Caco-2 (cell line): Measurements from ENCODE around the gene CTIF. TPM values are rescaled to one million over a fixed set of nuclear protein-coding genes. Genes with fewer than 3 reads are reported as not detected.

Source experiments
- BruUV-seq: library from RNA; stranded (reverse); fragments of 400-500 nt; replicated peaks from 2 replicates; lab custom pipeline; 2021; lab: Mats Ljungman, UMichigan
- CTCF ChIA-PET: fragments of 300-600 bp; sonication (Branson Sonifier 250); formaldehyde crosslinking; loops from one replicate; lab custom pipeline; 2022; ENCODE audit warnings: antibody characterized with exemption; lab: Charles Lee
- POLR2A ChIA-PET: fragments of 300-600 bp; sonication (Branson Sonifier 250); formaldehyde crosslinking; loops from one replicate; lab custom pipeline; 2022; ENCODE audit warnings: antibody characterized with exemption; lab: Charles Lee
- DNase-seq, 2 experiments: peaks; one replicate each; pipeline versions ENCODE4 v3.0.0 to v3.0.0-alpha.2; 2020 to 2022
- H3K27me3 ChIP-seq: replicated peaks from 2 replicates; pipeline ENCODE4 v1.6.0; 2011; ENCODE audit warnings: low read length; ENCODE audit not compliant: control insufficient read depth, insufficient read depth
- H3K36me3 ChIP-seq: 2 replicates; pipeline ENCODE4 v1.5.1; 2011; ENCODE audit warnings: low read length; ENCODE audit not compliant: control insufficient read depth, insufficient read depth
- H3K4me1 ChIP-seq: fragments of 250-450 bp; sonication (Bioruptor Pico); 2 replicates; pipeline ENCODE4 v1.5.1; 2020; ENCODE audit warnings: mild to moderate bottlenecking
- H3K4me3 ChIP-seq: 2 replicates; pipeline ENCODE4 v1.5.1; 2011; ENCODE audit warnings: low read depth, mild to moderate bottlenecking, control low read depth, low read length
- H3K9me3 ChIP-seq: fragments of 250-450 bp; sonication (Bioruptor Pico); 2 replicates; pipeline ENCODE4 v1.5.1; 2020; ENCODE audit warnings: mild to moderate bottlenecking, moderate library complexity
- H3K27ac Mint-ChIP-seq: one replicate; pipeline ENCODE4 v1.8.0; 2022; ENCODE audit warnings: mixed read lengths; ENCODE audit not compliant: unreplicated experiment
- H3K27me3 Mint-ChIP-seq: one replicate; pipeline ENCODE4 v1.8.0; 2022; ENCODE audit warnings: mixed read lengths; ENCODE audit not compliant: insufficient read depth, unreplicated experiment
- H3K36me3 Mint-ChIP-seq: one replicate; pipeline ENCODE4 v1.8.0; 2022; ENCODE audit warnings: mild to moderate bottlenecking, mixed read lengths; ENCODE audit not compliant: insufficient read depth, unreplicated experiment
- H3K4me1 Mint-ChIP-seq: one replicate; pipeline ENCODE4 v1.8.0; 2022; ENCODE audit warnings: low read depth, mixed read lengths; ENCODE audit not compliant: unreplicated experiment
- H3K4me3 Mint-ChIP-seq: one replicate; pipeline ENCODE4 v1.8.0; 2022; ENCODE audit warnings: mild to moderate bottlenecking, moderate library complexity, mixed read lengths; ENCODE audit not compliant: unreplicated experiment
- H3K9me3 Mint-ChIP-seq: one replicate; pipeline ENCODE4 v1.8.0; 2022; ENCODE audit warnings: mixed read lengths; ENCODE audit not compliant: unreplicated experiment
- CTCF ChIP-seq, 2 experiments: fragments of 200-600 bp in 1 of 2; IDR thresholded peaks; 1 replicate in 1 of 2; 2 replicates in 1 of 2; pipeline versions ENCODE4 v1.5.1 to v1.8.0; 2011 to 2022; ENCODE audit warnings: antibody characterized with exemption in 1 of 2, control low read depth in 1 of 2, inconsistent platforms in 1 of 2, low read depth in 1 of 2, low read length in 1 of 2, mild to moderate bottlenecking in 1 of 2, moderate library complexity in 1 of 2; ENCODE audit not compliant: insufficient read depth in 1 of 2, severe bottlenecking in 1 of 2, unreplicated experiment in 1 of 2
- intact Hi-C: fragments of 100-400 bp; cut with micrococcal nuclease; formaldehyde crosslinking; loops from one replicate; pipeline ENCODE4 v1.10.0; 2022; ENCODE audit not compliant: unreplicated experiment
- total RNA-seq: library from RNA; stranded (reverse); gene quantifications from 2 replicates; pipeline ENCODE4 v1.2.3, GENCODE V29; 2022

CTIF gene
- total RNA-seq, 1 experiment from 2014 or later: 19.9 TPM

- BruUV-seq: no TSS peak
- Mint-ChIP-seq H3K4me3 (no peak overlapping the region), H3K4me1 (no peaks in the 10 kb centered on the region), H3K36me3 (no peaks in the 10 kb centered on the region), H3K9me3 (no peaks in the 10 kb centered on the region), H3K27ac (no peak overlapping the region), H3K27me3 (no peaks in the 10 kb centered on the region)
- Histone ChIP-seq H3K36me3 (no peaks in the 10 kb centered on the region), H3K27me3 (no peaks in the 10 kb centered on the region), H3K4me1 (no peaks in the 10 kb centered on the region), H3K4me3 (no peak overlapping the region), H3K9me3 (no peaks in the 10 kb centered on the region)
- intact Hi-C loops: no loop called here
- no peak for DNase-seq
- TF ChIP-seq CTCF (IDR thresholded peaks at IDR 0.05; ENCODE audit: insufficient read depth in 1 of 2, low read depth in 1 of 2, low read length in 1 of 2, severe bottlenecking in 1 of 2, unreplicated experiment in 1 of 2): no peak
- CTCF ChIA-PET: no interaction called here
- POLR2A ChIA-PET: no interaction called here
Observed at GRCh38 chr18:48709371-48710062, 170.7 kb downstream of the CTIF start.

GRCh38 chr18:48711651-48712486, 173.0 kb downstream of the CTIF start:
- no peaks in the 10 kb centered on the region for H3K9me3 Mint-ChIP-seq

More at GRCh38 chr18:48711651-48712486, 173.0 kb downstream of the CTIF start:
- Mint-ChIP-seq H3K36me3 (no peaks in the 10 kb centered on the region), H3K27ac (no peak overlapping the region), H3K4me3 (no peak overlapping the region), H3K4me1 (no peaks in the 10 kb centered on the region), H3K27me3 (no peaks in the 10 kb centered on the region)
- H3K36me3 ChIP-seq: no peaks in the 10 kb centered on the region
- no peaks in the 10 kb centered on the region for H3K9me3 ChIP-seq
- H3K4me3 ChIP-seq: no peak overlapping the region
- peak in 1 of 2 experiments; percentile 22 for DNase-seq
- BruUV-seq: no TSS peak
- no peaks in the 10 kb centered on the region for H3K27me3 ChIP-seq
- no peaks in the 10 kb centered on the region for H3K4me1 ChIP-seq
- intact Hi-C loops: no loop called here
- peak; percentile 23 to 47 for TF ChIP-seq CTCF (IDR thresholded peaks at IDR 0.05; ENCODE audit: insufficient read depth in 1 of 2, low read depth in 1 of 2, low read length in 1 of 2, severe bottlenecking in 1 of 2, unreplicated experiment in 1 of 2)
- POLR2A ChIA-PET: no interaction called here
- CTCF ChIA-PET: no interaction called here
